ENCODE measurements around the gene TCHHL1. TPM values are rescaled to one million over a fixed set of nuclear protein-coding genes. Genes with fewer than 3 reads are reported as not detected.

Gene TCHHL1
- total and polyA plus RNA-seq, 9 of the 15 experiments (the other 6 are each of a cell fraction or from before 2014, with no cell fraction given) = not detected

- no peak for TF ChIP-seq TSHZ1 (CRISPR knock-in tag; IDR thresholded peaks at IDR 0.05)
- peak; percentile 93 for TF ChIP-seq MTA3 (IDR thresholded peaks at IDR 0.05; ENCODE audit: borderline replicate concordance)
- no peak for TF ChIP-seq ZNF644 (tag; IDR thresholded peaks at IDR 0.05; ENCODE audit: low read depth)
- no peak for TF ChIP-seq ZNF239 (CRISPR knock-in tag; IDR thresholded peaks at IDR 0.05)
- no peak for TF ChIP-seq HMG20A (CRISPR knock-in tag; conservative IDR thresholded peaks at IDR 0.05)
- TF ChIP-seq ZNF3 (CRISPR knock-in tag; IDR thresholded peaks at IDR 0.05) = no peak
- peak in 1 of 2 experiments; percentile 47; a peak in 1 of 4 replicates for TF ChIP-seq FOXK2 (conservative IDR thresholded peaks at IDR 0.05 in 1 of 2, IDR thresholded peaks at IDR 0.05 in 1 of 2; ENCODE audit: low read depth in 2 of 2)
- no peak for TF ChIP-seq ZNF79 (CRISPR knock-in tag; IDR thresholded peaks at IDR 0.05; ENCODE audit: low read depth)
- TF ChIP-seq PYGO2 (tag; IDR thresholded peaks at IDR 0.05) = no peak
- no peak for TF ChIP-seq ATF6 (CRISPR knock-in tag; IDR thresholded peaks at IDR 0.05)
- TF ChIP-seq ZNF407 (IDR thresholded peaks at IDR 0.05; ENCODE audit: low read depth) = no peak
- TF ChIP-seq FOXJ2 (tag; IDR thresholded peaks at IDR 0.05) = no peak
- no peak for TF ChIP-seq E2F3 (CRISPR knock-in tag; IDR thresholded peaks at IDR 0.05)
- TF ChIP-seq HNRNPL (IDR thresholded peaks at IDR 0.05; ENCODE audit: low read depth, low read length) = no peak
- peak in 1 of 2 experiments; percentile 70; a peak in 2 of 4 replicates for TF ChIP-seq TBL1XR1 (IDR thresholded peaks at IDR 0.05; ENCODE audit: low read length in 2 of 2)
Measured at GRCh38 chr1:152071123-152071522, 17.7 kb downstream of the TCHHL1 start (continued).
